Activated CD8-positive, alpha-beta T cell treated with anti-CD3 and anti-CD28 coated beads for 36 hours (primary cell): ENCODE results near the gene RPUSD4. TPM values are rescaled to one million over a fixed set of nuclear protein-coding genes. Genes with fewer than 3 reads are reported as not detected.

ENCODE experiments used
- ATAC-seq: fragments of 200-7000 bp; cut with Tn5 transposase; one replicate; pipeline ENCODE4 v1.10.0; 2021; ENCODE audit warnings: mild to moderate bottlenecking, moderate library complexity
- CTCF ChIA-PET: fragments of 350-600 bp; sonication (Branson Sonifier 250); formaldehyde crosslinking; loops from one replicate; lab custom pipeline; 2021; ENCODE audit warnings: antibody characterized with exemption; lab: Charles Lee
- POLR2A ChIA-PET: fragments of 350-600 bp; sonication (Branson Sonifier 250); formaldehyde crosslinking; loops from one replicate; lab custom pipeline; 2021; ENCODE audit warnings: antibody characterized with exemption; lab: Charles Lee
- DNase-seq: peaks from one replicate; pipeline ENCODE4 v3.0.0-alpha.2; 2020
- H3K27ac Mint-ChIP-seq: one replicate; pipeline ENCODE4 v1.8.0; 2021; ENCODE audit warnings: mild to moderate bottlenecking, mixed read lengths
- H3K27me3 Mint-ChIP-seq: one replicate; pipeline ENCODE4 v1.8.0; 2021; ENCODE audit warnings: mixed read lengths
- H3K36me3 Mint-ChIP-seq: one replicate; pipeline ENCODE4 v1.8.0; 2021; ENCODE audit warnings: low read depth, mixed read lengths
- H3K4me1 Mint-ChIP-seq: one replicate; pipeline ENCODE4 v1.8.0; 2021; ENCODE audit warnings: low read depth, mixed read lengths
- H3K4me3 Mint-ChIP-seq: one replicate; pipeline ENCODE4 v1.8.0; 2021; ENCODE audit warnings: mild to moderate bottlenecking, moderate library complexity, mixed read lengths
- H3K9me3 Mint-ChIP-seq: one replicate; pipeline ENCODE4 v1.8.0; 2021; ENCODE audit warnings: mixed read lengths
- intact Hi-C: fragments of 100-400 bp; cut with micrococcal nuclease; formaldehyde crosslinking; loops from one replicate; pipeline ENCODE4 v1.10.0; 2022
- total RNA-seq, 2 experiments: library from RNA; stranded (reverse); gene quantifications; one replicate each; pipeline ENCODE4 v1.2.3, GENCODE V29; 2021
- TF ChIP-seq, protein P1 (sequence below): fragments of 200-600 bp; IDR thresholded peaks from one replicate; pipeline ENCODE4 v1.8.0; 2022; ENCODE audit warnings: antibody characterized with exemption, mild to moderate bottlenecking

The RPUSD4 gene
- total RNA-seq, 2 experiments from 2014 or later, result 38.3 to 43.4 TPM

DNA sequence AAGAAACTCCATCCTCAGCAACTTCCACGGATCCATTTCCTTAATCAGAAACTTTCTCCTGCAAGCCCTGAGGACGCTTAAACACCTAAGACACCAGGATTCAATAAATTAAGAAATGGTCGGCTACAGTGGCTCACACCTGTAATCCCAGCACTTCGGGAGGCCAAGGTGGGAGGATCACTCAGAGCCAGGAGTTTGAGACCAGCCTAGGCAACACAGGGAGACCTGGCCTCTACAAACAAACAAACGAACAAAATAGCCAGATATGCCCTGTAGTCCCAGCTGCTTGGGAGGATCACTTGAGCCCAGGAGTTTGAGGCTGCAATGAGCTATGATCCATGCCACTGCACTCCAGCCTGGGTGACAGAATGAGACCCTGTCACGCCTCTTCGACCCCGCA is 46.7 kb downstream of the RPUSD4 start:
- ATAC-seq, result no peak
- no peak for DNase-seq
- Mint-ChIP-seq H3K27ac (no peak overlapping the region), H3K4me3 (no peak overlapping the region), H3K4me1 (peaks cover 3% of the 10 kb centered on the region), H3K9me3 (no peaks in the 10 kb centered on the region), H3K36me3 (no peaks in the 10 kb centered on the region), H3K27me3 (peaks cover 2% of the 10 kb centered on the region)
- intact Hi-C loops, result no loop called here
- POLR2A ChIA-PET, result no interaction called here
- TF ChIP-seq, protein P1, sequence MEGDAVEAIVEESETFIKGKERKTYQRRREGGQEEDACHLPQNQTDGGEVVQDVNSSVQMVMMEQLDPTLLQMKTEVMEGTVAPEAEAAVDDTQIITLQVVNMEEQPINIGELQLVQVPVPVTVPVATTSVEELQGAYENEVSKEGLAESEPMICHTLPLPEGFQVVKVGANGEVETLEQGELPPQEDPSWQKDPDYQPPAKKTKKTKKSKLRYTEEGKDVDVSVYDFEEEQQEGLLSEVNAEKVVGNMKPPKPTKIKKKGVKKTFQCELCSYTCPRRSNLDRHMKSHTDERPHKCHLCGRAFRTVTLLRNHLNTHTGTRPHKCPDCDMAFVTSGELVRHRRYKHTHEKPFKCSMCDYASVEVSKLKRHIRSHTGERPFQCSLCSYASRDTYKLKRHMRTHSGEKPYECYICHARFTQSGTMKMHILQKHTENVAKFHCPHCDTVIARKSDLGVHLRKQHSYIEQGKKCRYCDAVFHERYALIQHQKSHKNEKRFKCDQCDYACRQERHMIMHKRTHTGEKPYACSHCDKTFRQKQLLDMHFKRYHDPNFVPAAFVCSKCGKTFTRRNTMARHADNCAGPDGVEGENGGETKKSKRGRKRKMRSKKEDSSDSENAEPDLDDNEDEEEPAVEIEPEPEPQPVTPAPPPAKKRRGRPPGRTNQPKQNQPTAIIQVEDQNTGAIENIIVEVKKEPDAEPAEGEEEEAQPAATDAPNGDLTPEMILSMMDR, result no peak
- CTCF ChIA-PET, result interaction anchor here (1.0 kb wide), 1 partner anchor 222 kb away, joined by 3 read pairs; no protein-coding TSS in a partner anchor

DNA sequence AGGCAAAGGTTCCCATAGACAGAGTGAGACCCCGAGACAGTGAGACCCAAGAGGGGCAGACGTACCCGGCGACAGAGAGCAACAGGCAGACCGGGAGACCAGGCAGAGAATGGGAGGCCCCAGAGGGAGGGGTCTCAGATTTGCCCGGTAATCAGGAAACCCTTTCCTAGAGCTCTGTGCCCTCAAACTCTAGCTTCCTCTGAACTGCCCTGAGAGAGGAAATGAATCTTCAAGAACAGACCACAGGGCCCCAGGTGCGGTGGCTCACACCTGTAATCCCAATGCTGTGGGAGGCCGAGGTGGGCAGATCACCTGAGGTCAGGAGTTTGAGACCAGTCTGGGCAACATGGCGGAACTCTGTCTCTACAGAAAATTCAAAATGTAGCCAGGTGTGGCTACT is 47.7 kb downstream of the RPUSD4 start:
- DNase-seq (peak; percentile 7), ATAC-seq (no peak)
- Mint-ChIP-seq H3K36me3 (no peaks in the 10 kb centered on the region), H3K27me3 (peaks cover 2% of the 10 kb centered on the region), H3K4me3 (no peak overlapping the region), H3K27ac (no peak overlapping the region), H3K9me3 (no peaks in the 10 kb centered on the region), H3K4me1 (peaks cover 3% of the 10 kb centered on the region)
- intact Hi-C loops, result no loop called here
- TF ChIP-seq, protein P1, result no peak
- ChIA-PET POLR2A (no interaction called here), CTCF (no interaction called here)

DNA sequence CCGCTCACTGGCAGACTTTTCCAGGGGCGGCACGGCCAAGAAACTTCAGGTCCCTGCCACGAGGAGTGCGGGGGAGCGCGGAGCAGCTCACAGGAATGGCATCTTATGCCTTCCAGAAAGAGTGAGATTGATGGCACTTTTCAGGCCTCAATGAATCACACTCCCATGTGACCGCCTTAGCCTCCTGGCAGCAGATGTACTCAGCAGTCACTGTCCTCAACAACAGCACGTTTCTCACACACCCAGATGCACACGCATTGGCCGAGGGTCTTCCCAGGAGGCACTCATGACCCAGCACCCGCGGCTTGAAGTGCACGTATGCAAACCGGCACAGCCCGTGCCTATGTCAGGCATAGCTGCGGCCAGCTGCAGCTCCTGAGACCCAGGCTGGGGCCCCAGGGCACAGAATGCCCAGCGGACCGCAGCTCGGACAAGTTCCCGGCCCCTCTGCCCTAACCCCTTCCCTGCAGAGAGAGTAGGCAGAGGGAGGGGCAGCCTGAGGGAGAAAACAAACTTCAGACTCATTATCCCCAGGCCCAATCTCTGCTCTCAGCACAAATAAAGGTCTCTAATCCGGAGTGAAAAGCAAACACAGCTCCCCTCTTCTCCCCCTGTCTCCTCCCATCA is 48.3 kb downstream of the RPUSD4 start:
- Mint-ChIP-seq H3K9me3 (no peaks in the 10 kb centered on the region), H3K4me3 (no peak overlapping the region), H3K4me1 (peaks cover 3% of the 10 kb centered on the region), H3K27ac (no peak overlapping the region), H3K27me3 (peaks cover 2% of the 10 kb centered on the region), H3K36me3 (no peaks in the 10 kb centered on the region)
- intact Hi-C loops, result no loop called here
- no peak for DNase-seq
- POLR2A ChIA-PET, result no interaction called here
- ATAC-seq, result no peak
- CTCF ChIA-PET, result interaction anchor here (1.0 kb wide), 1 partner anchor 11 kb away, joined by 3 read pairs; no protein-coding TSS in a partner anchor
- TF ChIP-seq, protein P1, result no peak

DNA sequence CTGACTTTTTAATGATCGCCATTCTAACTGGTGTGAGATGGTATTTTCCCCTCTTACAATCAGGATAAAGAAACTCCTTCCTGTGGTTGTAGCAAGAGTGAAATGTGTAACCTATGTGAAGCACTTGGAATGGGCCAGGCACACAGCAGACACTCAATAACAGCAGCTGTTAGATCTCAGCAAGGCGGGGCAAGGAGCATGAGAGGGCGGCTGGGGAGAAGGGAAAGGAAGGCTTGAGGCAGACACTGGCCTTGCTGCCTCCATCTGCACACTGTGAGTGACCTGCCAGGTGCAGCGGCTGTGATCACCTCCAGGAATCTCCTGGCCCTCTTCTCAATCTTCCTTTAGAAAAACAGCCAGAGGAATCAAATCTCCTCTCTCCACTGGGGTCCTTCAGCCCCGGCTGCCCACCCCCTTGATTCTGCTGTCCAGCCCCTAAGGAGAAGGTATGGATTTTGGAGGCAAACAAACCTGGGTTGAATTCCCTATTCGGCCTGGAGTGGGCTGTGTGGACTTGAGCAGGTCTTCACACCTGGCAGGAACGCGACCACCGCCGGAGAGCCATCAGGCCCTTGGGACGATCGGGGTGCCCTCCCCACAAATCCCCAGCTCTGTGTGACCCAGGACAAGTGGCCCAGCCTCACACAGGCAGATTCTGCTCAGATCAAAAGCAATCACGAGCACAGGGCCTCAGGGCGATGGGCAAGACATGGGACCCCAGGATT is 49.0 kb downstream of the RPUSD4 start:
- POLR2A ChIA-PET, result no interaction called here
- peaks cover 3% of the 10 kb centered on the region for H3K4me1 Mint-ChIP-seq

More for the DNA sequence above, 49.0 kb downstream of the RPUSD4 start:
- DNase-seq, result no peak
- Mint-ChIP-seq H3K4me3 (no peak overlapping the region), H3K27ac (no peak overlapping the region), H3K9me3 (no peaks in the 10 kb centered on the region), H3K27me3 (peaks cover 2% of the 10 kb centered on the region), H3K36me3 (no peaks in the 10 kb centered on the region)
- intact Hi-C loops, result no loop called here
- CTCF ChIA-PET, result interaction anchor here (1.0 kb wide), 1 partner anchor 10 kb away, joined by 3 read pairs; no protein-coding TSS in a partner anchor
- no peak for ATAC-seq
- TF ChIP-seq, protein P1, result no peak
